DOHH2 (cell line): ENCODE results near the gene DIP2C.

Source experiments
- EZH2phosphoT487 ChIP-seq: fragments of 200-600 bp; sonication (generic); IDR thresholded peaks from 2 replicates; pipeline ENCODE4 v1.6.1; 2017; ENCODE audit warnings: borderline replicate concordance, mild to moderate bottlenecking, antibody characterized with exemption, low read length, moderate library complexity, mixed read lengths
- TF ChIP-seq, protein P1 (sequence below): fragments of 200-600 bp; sonication (generic); IDR thresholded peaks from one replicate; pipeline ENCODE4 v1.5.1; 2014; ENCODE audit warnings: antibody characterized with exemption, mild to moderate bottlenecking, low read depth, low read length; ENCODE audit not compliant: poor library complexity, severe bottlenecking

DNA sequence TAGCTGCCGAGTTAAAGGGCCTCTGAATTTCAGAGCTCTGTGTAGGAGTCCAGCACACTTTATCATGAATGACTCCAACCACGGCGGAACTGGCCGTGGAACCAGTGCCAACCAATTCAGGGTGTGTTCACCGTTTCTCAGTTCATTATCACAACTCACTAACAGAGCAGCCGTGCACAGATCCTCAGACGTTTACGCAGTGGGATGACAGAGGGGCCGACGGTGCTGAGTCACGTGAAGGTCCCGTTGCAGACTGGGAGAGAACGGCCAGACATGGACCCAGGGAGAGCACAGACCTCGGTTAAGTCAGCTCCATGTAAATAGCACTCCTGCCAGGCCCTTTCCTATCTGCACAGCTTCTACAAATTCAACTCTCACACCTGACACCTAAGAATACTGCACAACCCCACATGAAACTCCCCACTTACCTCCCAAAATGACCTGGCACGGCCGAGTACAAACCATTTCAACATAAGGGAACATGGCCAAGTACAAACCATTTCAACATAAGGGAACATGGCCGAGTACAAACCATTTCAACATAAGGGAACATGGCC lies 95.5 kb downstream of the DIP2C start:
- TF ChIP-seq, protein P1, sequence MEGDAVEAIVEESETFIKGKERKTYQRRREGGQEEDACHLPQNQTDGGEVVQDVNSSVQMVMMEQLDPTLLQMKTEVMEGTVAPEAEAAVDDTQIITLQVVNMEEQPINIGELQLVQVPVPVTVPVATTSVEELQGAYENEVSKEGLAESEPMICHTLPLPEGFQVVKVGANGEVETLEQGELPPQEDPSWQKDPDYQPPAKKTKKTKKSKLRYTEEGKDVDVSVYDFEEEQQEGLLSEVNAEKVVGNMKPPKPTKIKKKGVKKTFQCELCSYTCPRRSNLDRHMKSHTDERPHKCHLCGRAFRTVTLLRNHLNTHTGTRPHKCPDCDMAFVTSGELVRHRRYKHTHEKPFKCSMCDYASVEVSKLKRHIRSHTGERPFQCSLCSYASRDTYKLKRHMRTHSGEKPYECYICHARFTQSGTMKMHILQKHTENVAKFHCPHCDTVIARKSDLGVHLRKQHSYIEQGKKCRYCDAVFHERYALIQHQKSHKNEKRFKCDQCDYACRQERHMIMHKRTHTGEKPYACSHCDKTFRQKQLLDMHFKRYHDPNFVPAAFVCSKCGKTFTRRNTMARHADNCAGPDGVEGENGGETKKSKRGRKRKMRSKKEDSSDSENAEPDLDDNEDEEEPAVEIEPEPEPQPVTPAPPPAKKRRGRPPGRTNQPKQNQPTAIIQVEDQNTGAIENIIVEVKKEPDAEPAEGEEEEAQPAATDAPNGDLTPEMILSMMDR: no peak
- TF ChIP-seq EZH2phosphoT487: no peak
